Osteoblast (primary cell): ENCODE measurements around the gene FEM1A. TPM values are rescaled to one million over a fixed set of nuclear protein-coding genes. Genes with fewer than 3 reads are reported as not detected.

Source experiments
- DNase-seq: peaks from one replicate; pipeline ENCODE4 v3.0.0; 2011; ENCODE audit warnings: low spot score, mixed read lengths; ENCODE audit not compliant: insufficient read length; ENCODE audit errors: missing footprints
- H2AFZ ChIP-seq: 2 replicates; pipeline ENCODE4 v1.6.0; 2011; ENCODE audit warnings: mild to moderate bottlenecking, low read length
- H3K27ac ChIP-seq: 2 replicates; pipeline ENCODE4 v1.5.1; 2011; ENCODE audit warnings: mild to moderate bottlenecking, low read depth, low read length, moderate library complexity
- H3K27me3 ChIP-seq: 2 replicates; pipeline ENCODE4 v1.6.0; 2012; ENCODE audit warnings: mild to moderate bottlenecking, control low read depth, inconsistent platforms, low read length, moderate library complexity; ENCODE audit not compliant: insufficient read depth
- H3K36me3 ChIP-seq: 2 replicates; pipeline ENCODE4 v1.5.1; 2011; ENCODE audit warnings: mild to moderate bottlenecking, low read length, control low read depth, moderate library complexity; ENCODE audit not compliant: insufficient read depth
- H3K4me1 ChIP-seq: 2 replicates; pipeline ENCODE4 v1.5.1; 2011; ENCODE audit warnings: mild to moderate bottlenecking, low read length, control low read depth, moderate library complexity; ENCODE audit not compliant: insufficient read depth
- H3K4me2 ChIP-seq: 2 replicates; pipeline ENCODE4 v1.6.0; 2011; ENCODE audit warnings: mild to moderate bottlenecking, low read length; ENCODE audit not compliant: insufficient read depth
- H3K4me3 ChIP-seq: fragments of 200-600 bp; sonication (generic); 3 replicates; pipeline ENCODE4 v1.5.1; 2012; ENCODE audit warnings: mild to moderate bottlenecking, low read length, inconsistent platforms; ENCODE audit not compliant: insufficient read depth
- H3K79me2 ChIP-seq: 2 replicates; pipeline ENCODE4 v1.6.0; 2012; ENCODE audit warnings: mild to moderate bottlenecking, low read length, control low read depth, inconsistent platforms; ENCODE audit not compliant: insufficient read depth
- H3K9me3 ChIP-seq: 2 replicates; pipeline ENCODE4 v1.5.1; 2011; ENCODE audit warnings: low read depth, low read length, control low read depth
- H4K20me1 ChIP-seq: 2 replicates; pipeline ENCODE4 v1.6.0; 2012; ENCODE audit warnings: mild to moderate bottlenecking, low read length, control low read depth; ENCODE audit not compliant: insufficient read depth
- total RNA-seq: library from RNA; depleted of rRNA; stranded (reverse); fragments of >200 nt; gene quantifications from 2 replicates; pipeline ENCODE4 v1.2.3, GENCODE V29; 2012
- TF ChIP-seq, protein P1 (sequence below): IDR thresholded peaks from 2 replicates; pipeline ENCODE4 v1.5.1; 2011; ENCODE audit warnings: mild to moderate bottlenecking, low read depth, low read length, moderate library complexity; ENCODE audit errors: extremely low read depth

FEM1A gene
- total RNA-seq, 1 donor, result 12.7 TPM

GRCh38 chr19:4754248-4754647 is 37.3 kb upstream of the FEM1A start:
- H3K36me3 ChIP-seq, result no peaks in the 10 kb centered on the region
- no peak overlapping the region for H3K4me2 ChIP-seq
- no peaks in the 10 kb centered on the region for H3K79me2 ChIP-seq
- H3K9me3 ChIP-seq, result no peaks in the 10 kb centered on the region
- no peak overlapping the region for H3K27ac ChIP-seq
- no peaks in the 10 kb centered on the region for H3K4me1 ChIP-seq
- H3K27me3 ChIP-seq, result no peaks in the 10 kb centered on the region
- H2AFZ ChIP-seq, result no peak overlapping the region
- H4K20me1 ChIP-seq, result no peaks in the 10 kb centered on the region
- TF ChIP-seq, protein P1, sequence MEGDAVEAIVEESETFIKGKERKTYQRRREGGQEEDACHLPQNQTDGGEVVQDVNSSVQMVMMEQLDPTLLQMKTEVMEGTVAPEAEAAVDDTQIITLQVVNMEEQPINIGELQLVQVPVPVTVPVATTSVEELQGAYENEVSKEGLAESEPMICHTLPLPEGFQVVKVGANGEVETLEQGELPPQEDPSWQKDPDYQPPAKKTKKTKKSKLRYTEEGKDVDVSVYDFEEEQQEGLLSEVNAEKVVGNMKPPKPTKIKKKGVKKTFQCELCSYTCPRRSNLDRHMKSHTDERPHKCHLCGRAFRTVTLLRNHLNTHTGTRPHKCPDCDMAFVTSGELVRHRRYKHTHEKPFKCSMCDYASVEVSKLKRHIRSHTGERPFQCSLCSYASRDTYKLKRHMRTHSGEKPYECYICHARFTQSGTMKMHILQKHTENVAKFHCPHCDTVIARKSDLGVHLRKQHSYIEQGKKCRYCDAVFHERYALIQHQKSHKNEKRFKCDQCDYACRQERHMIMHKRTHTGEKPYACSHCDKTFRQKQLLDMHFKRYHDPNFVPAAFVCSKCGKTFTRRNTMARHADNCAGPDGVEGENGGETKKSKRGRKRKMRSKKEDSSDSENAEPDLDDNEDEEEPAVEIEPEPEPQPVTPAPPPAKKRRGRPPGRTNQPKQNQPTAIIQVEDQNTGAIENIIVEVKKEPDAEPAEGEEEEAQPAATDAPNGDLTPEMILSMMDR, result no peak
- no peak overlapping the region for H3K4me3 ChIP-seq
- DNase-seq, result no peak

- TF ChIP-seq, protein P1, result no peak
- no peaks in the 10 kb centered on the region for H3K9me3 ChIP-seq
- H2AFZ ChIP-seq, result no peak overlapping the region
- DNase-seq, result no peak
- no peaks in the 10 kb centered on the region for H4K20me1 ChIP-seq
- no peaks in the 10 kb centered on the region for H3K79me2 ChIP-seq
- H3K4me2 ChIP-seq, result no peak overlapping the region
- H3K27me3 ChIP-seq, result no peaks in the 10 kb centered on the region
- no peak overlapping the region for H3K27ac ChIP-seq
- H3K4me3 ChIP-seq, result no peak overlapping the region
- peaks cover 4% of the 10 kb centered on the region for H3K4me1 ChIP-seq
- H3K36me3 ChIP-seq, result no peaks in the 10 kb centered on the region
Measured at GRCh38 chr19:4755459-4755858, 36.1 kb upstream of the FEM1A start.

- no peak overlapping the region for H3K4me2 ChIP-seq
- TF ChIP-seq, protein P1, result no peak
- no peaks in the 10 kb centered on the region for H3K9me3 ChIP-seq
- no peaks in the 10 kb centered on the region for H3K36me3 ChIP-seq
- H4K20me1 ChIP-seq, result no peaks in the 10 kb centered on the region
- H3K27me3 ChIP-seq, result no peaks in the 10 kb centered on the region
- H3K4me1 ChIP-seq, result peaks cover 4% of the 10 kb centered on the region
- no peak for DNase-seq
- no peak overlapping the region for H3K27ac ChIP-seq
- H2AFZ ChIP-seq, result no peak overlapping the region
- H3K79me2 ChIP-seq, result no peaks in the 10 kb centered on the region
- H3K4me3 ChIP-seq, result no peak overlapping the region
Measured at GRCh38 chr19:4758082-4758481, 33.5 kb upstream of the FEM1A start.

- H3K4me3 ChIP-seq, result no peak overlapping the region
- H3K9me3 ChIP-seq, result no peaks in the 10 kb centered on the region
- no peak overlapping the region for H2AFZ ChIP-seq
- H3K27me3 ChIP-seq, result peaks cover 1% of the 10 kb centered on the region
- TF ChIP-seq, protein P1, result no peak
- H3K27ac ChIP-seq, result no peak overlapping the region
- peaks cover 4% of the 10 kb centered on the region for H3K4me1 ChIP-seq
- no peaks in the 10 kb centered on the region for H3K79me2 ChIP-seq
- no peaks in the 10 kb centered on the region for H3K36me3 ChIP-seq
- no peak overlapping the region for H3K4me2 ChIP-seq
- no peak for DNase-seq
- H4K20me1 ChIP-seq, result no peaks in the 10 kb centered on the region
Measured at GRCh38 chr19:4758659-4759058, 32.9 kb upstream of the FEM1A start.
